ENCODE measurements around the gene TRMT11. TPM values are rescaled to one million over a fixed set of nuclear protein-coding genes. Genes with fewer than 3 reads are reported as not detected.

The TRMT11 gene
- total RNA-seq, 1 donor from 2014 or later = 27.7 TPM

GRCh38 chr6:126067073-126067472 lies 80.7 kb downstream of the TRMT11 start:
- peaks cover 3% of the 10 kb centered on the region for H3K27me3 Mint-ChIP-seq (ENCODE audit: unreplicated experiment)
- no peak overlapping the region for H3K27ac Mint-ChIP-seq (ENCODE audit: unreplicated experiment)
- peaks cover 2% of the 10 kb centered on the region for H3K9me3 Mint-ChIP-seq (ENCODE audit: unreplicated experiment)
- DNase-seq = no peak
- TF ChIP-seq, protein P1, sequence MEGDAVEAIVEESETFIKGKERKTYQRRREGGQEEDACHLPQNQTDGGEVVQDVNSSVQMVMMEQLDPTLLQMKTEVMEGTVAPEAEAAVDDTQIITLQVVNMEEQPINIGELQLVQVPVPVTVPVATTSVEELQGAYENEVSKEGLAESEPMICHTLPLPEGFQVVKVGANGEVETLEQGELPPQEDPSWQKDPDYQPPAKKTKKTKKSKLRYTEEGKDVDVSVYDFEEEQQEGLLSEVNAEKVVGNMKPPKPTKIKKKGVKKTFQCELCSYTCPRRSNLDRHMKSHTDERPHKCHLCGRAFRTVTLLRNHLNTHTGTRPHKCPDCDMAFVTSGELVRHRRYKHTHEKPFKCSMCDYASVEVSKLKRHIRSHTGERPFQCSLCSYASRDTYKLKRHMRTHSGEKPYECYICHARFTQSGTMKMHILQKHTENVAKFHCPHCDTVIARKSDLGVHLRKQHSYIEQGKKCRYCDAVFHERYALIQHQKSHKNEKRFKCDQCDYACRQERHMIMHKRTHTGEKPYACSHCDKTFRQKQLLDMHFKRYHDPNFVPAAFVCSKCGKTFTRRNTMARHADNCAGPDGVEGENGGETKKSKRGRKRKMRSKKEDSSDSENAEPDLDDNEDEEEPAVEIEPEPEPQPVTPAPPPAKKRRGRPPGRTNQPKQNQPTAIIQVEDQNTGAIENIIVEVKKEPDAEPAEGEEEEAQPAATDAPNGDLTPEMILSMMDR (IDR thresholded peaks at IDR 0.05; ENCODE audit: partially characterized antibody, unreplicated experiment) = no peak
- H3K4me1 Mint-ChIP-seq (ENCODE audit: low read depth, unreplicated experiment) = peaks cover 15% of the 10 kb centered on the region
- no peaks in the 10 kb centered on the region for H3K36me3 Mint-ChIP-seq (ENCODE audit: unreplicated experiment)
- no peak overlapping the region for H3K4me3 Mint-ChIP-seq (ENCODE audit: unreplicated experiment)

DNA sequence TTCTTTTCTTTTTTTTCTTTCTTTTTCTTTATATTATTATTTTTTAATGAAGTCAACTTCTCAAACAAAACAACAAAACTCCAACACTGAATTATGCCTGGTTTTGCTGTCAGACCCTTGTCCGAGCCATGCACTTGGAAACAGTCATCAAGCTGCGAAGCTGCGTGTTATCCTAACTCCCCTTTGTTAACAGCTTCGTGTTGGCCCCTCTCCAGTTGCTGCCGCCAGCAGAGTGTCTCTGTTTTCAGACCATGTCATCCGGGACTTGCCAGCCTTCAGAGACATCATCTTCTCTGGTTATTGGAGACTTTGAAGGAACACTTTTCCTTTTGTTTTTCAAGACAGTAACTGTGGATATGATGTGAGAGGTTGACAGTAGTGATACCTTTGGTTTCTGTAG lies 83.1 kb downstream of the TRMT11 start:
- Mint-ChIP-seq H3K27me3 (ENCODE audit: unreplicated experiment) (no peaks in the 10 kb centered on the region), H3K9me3 (ENCODE audit: unreplicated experiment) (no peaks in the 10 kb centered on the region), H3K4me1 (ENCODE audit: low read depth, unreplicated experiment) (peaks cover under 1% of the 10 kb centered on the region), H3K27ac (ENCODE audit: unreplicated experiment) (no peak overlapping the region), H3K4me3 (ENCODE audit: unreplicated experiment) (no peak overlapping the region), H3K36me3 (ENCODE audit: unreplicated experiment) (no peaks in the 10 kb centered on the region)
- TF ChIP-seq, protein P1 (IDR thresholded peaks at IDR 0.05; ENCODE audit: partially characterized antibody, unreplicated experiment) = no peak
- DNase-seq = no peak

GRCh38 chr6:126071000-126071647 lies 84.8 kb downstream of the TRMT11 start:
- no peaks in the 10 kb centered on the region for H3K4me1 Mint-ChIP-seq (ENCODE audit: low read depth, unreplicated experiment)
- H3K27me3 Mint-ChIP-seq (ENCODE audit: unreplicated experiment) = no peaks in the 10 kb centered on the region
- TF ChIP-seq, protein P1 (IDR thresholded peaks at IDR 0.05; ENCODE audit: partially characterized antibody, unreplicated experiment) = no peak
- H3K36me3 Mint-ChIP-seq (ENCODE audit: unreplicated experiment) = no peaks in the 10 kb centered on the region
- no peak overlapping the region for H3K27ac Mint-ChIP-seq (ENCODE audit: unreplicated experiment)
- no peak for DNase-seq
- no peak overlapping the region for H3K4me3 Mint-ChIP-seq (ENCODE audit: unreplicated experiment)
- H3K9me3 Mint-ChIP-seq (ENCODE audit: unreplicated experiment) = peaks cover 2% of the 10 kb centered on the region

GRCh38 chr6:126072172-126072571 lies 85.8 kb downstream of the TRMT11 start:
- TF ChIP-seq, protein P1 (IDR thresholded peaks at IDR 0.05; ENCODE audit: partially characterized antibody, unreplicated experiment) = no peak
- no peak for DNase-seq

DNA sequence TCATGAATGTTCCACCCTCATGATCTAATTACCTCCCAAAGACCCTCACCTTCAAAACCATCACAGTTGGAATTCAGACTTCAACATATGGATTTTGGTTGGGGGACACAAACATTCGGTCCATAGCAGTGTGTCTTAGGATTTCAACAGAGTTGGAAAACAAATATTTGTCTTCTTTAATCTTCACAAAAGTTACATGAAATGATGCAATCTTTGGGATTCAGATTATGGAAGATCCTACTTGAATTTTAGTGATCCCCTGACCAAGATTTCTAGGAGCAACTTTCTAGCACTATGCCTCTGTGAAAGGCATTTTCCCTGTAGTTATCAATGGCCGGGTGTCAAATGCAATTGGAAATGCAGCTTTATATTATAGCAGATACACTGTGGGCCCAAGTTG lies 86.5 kb downstream of the TRMT11 start:
- H3K4me1 Mint-ChIP-seq (ENCODE audit: low read depth, unreplicated experiment) = no peaks in the 10 kb centered on the region

More at GRCh38 chr6:126072172-126072571, 85.8 kb downstream of the TRMT11 start:
- no peaks in the 10 kb centered on the region for H3K36me3 Mint-ChIP-seq (ENCODE audit: unreplicated experiment)
- no peaks in the 10 kb centered on the region for H3K4me1 Mint-ChIP-seq (ENCODE audit: low read depth, unreplicated experiment)
- peaks cover 3% of the 10 kb centered on the region for H3K9me3 Mint-ChIP-seq (ENCODE audit: unreplicated experiment)
- no peak overlapping the region for H3K4me3 Mint-ChIP-seq (ENCODE audit: unreplicated experiment)
- H3K27ac Mint-ChIP-seq (ENCODE audit: unreplicated experiment) = no peak overlapping the region
- no peaks in the 10 kb centered on the region for H3K27me3 Mint-ChIP-seq (ENCODE audit: unreplicated experiment)

More for the DNA sequence above, 86.5 kb downstream of the TRMT11 start:
- no peaks in the 10 kb centered on the region for H3K27me3 Mint-ChIP-seq (ENCODE audit: unreplicated experiment)
- no peak overlapping the region for H3K27ac Mint-ChIP-seq (ENCODE audit: unreplicated experiment)
- H3K4me3 Mint-ChIP-seq (ENCODE audit: unreplicated experiment) = no peak overlapping the region
- H3K36me3 Mint-ChIP-seq (ENCODE audit: unreplicated experiment) = no peaks in the 10 kb centered on the region
- no peak for DNase-seq
- H3K9me3 Mint-ChIP-seq (ENCODE audit: unreplicated experiment) = peaks cover 3% of the 10 kb centered on the region
- TF ChIP-seq, protein P1 (IDR thresholded peaks at IDR 0.05; ENCODE audit: partially characterized antibody, unreplicated experiment) = no peak

Measured in glutamatergic neuron (in vitro differentiated cells).